Prostate gland (tissue), 2 donors: ENCODE data around the gene MTHFD2L.

ENCODE experiments used
- POLR2A ChIP-seq: fragments of 450-650 bp; IDR thresholded peaks from one replicate; pipeline ENCODE4 v1.6.1; 2016; ENCODE audit warnings: antibody characterized with exemption, mild to moderate bottlenecking
- TF ChIP-seq, protein P1 (sequence below), 4 experiments: fragments of 200-600 bp in 2 of 4; fragments of 450-650 bp in 2 of 4; sonication (generic) in 2 of 4; IDR thresholded peaks; 1 replicate in 3 of 4; 2 replicates in 1 of 4; pipeline ENCODE4 v1.5.1; 2016 to 2019; ENCODE audit warnings: antibody characterized with exemption in 4 of 4, mild to moderate bottlenecking in 2 of 4, moderate library complexity in 2 of 4

DNA sequence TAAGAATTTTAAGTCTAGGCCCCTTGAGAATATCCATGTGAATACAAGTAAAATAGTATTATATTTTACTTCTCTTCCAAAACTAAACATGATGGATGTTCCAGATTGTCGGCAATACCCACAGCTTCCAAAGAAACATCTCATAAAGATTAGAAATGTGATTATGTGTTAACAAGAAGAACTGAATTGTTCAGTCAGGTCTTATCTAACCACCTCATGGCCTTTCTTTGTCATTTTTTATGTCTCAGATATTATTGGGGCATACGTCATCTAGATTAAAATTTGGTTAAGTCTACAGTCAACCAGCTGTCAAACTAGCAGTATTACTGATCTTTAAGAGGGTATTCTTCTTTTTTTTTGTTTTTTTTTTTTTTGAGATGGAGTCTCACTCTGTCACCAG is 160.4 kb downstream of the MTHFD2L start:
- TF ChIP-seq, protein P1, sequence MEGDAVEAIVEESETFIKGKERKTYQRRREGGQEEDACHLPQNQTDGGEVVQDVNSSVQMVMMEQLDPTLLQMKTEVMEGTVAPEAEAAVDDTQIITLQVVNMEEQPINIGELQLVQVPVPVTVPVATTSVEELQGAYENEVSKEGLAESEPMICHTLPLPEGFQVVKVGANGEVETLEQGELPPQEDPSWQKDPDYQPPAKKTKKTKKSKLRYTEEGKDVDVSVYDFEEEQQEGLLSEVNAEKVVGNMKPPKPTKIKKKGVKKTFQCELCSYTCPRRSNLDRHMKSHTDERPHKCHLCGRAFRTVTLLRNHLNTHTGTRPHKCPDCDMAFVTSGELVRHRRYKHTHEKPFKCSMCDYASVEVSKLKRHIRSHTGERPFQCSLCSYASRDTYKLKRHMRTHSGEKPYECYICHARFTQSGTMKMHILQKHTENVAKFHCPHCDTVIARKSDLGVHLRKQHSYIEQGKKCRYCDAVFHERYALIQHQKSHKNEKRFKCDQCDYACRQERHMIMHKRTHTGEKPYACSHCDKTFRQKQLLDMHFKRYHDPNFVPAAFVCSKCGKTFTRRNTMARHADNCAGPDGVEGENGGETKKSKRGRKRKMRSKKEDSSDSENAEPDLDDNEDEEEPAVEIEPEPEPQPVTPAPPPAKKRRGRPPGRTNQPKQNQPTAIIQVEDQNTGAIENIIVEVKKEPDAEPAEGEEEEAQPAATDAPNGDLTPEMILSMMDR (IDR thresholded peaks at IDR 0.05): no peak
- no peak for TF ChIP-seq POLR2A
